ENCODE results near the gene GPRIN2.
A peak's percentile ranks its signal among the peaks of the same experiment; 100 is the strongest.

GPRIN2 gene

DNA sequence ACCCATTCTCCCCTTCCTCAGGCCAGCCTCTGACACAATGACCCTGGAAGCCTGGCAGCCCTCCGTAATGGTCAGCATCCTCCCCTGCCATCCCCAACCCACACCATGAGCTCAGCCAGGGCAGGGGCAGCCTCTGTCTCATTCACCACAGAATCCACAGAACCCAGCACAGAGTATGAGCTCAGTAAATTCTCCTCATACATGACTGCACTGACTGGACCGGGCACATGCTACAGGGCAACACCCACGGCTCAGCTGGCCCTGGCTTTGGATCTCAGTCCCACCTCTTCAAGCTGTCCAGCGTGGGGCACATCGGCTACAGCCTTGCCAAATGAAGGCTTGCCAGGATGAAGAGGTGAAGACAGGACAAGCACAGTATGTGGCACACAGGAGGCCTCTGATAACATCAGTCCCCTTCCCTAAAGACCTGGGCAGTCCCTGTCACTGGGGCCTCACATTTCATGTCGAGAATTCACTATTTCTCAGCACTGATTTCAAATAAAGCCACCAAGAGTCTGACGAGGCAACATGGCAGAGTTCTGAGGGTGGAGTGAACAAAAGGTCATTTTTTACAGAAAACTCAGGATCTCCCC is 7.9 kb downstream of the GPRIN2 start:
- peak in 1 of 2 donors; percentile 0 for DNase-seq

GRCh38 chr10:46547541-46548497 is 8.6 kb downstream of the GPRIN2 start:
- no peak for DNase-seq

DNA sequence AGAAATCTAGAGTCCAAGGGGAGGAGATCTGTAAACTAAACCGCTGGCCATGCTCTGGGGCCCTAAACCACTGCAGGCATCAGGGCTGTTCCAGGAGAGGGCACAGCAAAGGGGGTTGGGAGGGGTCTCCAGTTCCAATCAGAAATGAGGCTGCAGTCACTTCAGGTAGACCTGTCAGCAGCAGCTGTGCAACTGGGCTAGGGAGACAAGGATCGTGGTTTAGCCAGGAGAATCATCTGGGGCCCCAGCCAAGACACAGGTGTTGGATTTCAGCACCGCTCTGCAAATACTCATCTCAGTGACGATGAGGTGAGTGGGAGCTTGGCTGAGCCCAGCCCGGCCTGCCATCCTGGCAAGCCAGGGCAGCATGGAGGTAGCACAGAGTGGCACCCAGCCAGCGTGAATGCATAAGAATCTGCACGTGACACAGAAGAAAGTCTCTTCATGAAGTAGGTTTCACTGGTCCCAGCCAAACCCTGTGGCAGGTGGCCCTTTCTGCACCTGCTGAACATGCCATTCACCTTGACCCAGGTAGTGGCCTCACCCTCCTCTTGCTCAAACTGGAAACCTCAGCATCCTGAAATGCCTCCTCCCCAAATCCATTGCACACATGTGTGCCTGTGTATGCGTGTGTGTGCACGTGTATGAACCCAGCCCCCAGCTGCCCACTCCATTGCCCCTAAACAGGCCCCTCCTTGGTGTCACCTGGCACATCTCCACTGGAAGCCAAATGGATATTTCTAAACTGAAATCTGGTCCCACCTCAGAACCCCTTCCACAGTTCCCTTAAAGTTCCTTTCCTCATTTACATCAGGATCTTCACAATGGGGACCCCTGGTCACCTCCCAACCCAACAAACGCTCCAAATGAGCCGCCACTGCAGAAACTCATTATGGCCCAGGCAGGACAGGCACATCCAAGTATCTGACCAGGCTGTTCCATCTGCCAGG is 9.6 kb downstream of the GPRIN2 start:
- no peak for DNase-seq

DNA sequence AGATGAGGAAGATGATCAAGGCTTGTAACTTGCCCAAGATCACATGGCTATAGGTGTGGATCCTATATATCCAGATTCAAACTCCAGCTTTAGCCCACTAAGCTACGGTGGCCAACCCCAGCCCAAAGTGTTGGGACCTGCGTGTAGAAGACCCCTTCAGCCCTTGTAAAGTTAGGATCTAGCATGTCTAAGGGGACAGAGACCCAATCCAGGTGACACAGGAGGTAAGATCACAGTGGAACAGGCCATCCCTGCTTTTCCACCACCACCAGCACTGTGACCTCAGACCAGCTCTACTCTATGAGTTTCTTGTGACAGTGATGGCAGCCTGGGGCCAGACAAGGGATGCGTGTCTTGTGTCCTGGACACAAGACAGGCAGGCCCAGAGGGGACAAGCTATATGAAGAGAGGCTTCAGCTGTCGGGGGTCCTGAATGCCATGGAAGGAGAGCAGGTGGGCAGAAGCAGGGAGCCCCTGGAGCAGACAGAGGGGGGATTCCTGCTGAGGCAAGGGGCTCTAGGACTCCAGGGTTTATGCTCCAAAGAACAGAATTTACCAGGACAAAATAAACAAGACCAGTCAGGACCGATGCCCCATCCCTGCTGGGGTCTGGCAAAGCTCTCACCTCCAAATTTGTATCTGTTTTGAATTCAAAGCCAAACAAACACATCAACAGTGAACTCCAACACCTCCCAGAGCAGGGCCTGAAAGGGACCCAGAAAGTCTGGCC is 10.4 kb downstream of the GPRIN2 start:
- DNase-seq = no peak

GRCh38 chr10:46544989-46545791 is 11.3 kb downstream of the GPRIN2 start:
- no peak for DNase-seq

DNA sequence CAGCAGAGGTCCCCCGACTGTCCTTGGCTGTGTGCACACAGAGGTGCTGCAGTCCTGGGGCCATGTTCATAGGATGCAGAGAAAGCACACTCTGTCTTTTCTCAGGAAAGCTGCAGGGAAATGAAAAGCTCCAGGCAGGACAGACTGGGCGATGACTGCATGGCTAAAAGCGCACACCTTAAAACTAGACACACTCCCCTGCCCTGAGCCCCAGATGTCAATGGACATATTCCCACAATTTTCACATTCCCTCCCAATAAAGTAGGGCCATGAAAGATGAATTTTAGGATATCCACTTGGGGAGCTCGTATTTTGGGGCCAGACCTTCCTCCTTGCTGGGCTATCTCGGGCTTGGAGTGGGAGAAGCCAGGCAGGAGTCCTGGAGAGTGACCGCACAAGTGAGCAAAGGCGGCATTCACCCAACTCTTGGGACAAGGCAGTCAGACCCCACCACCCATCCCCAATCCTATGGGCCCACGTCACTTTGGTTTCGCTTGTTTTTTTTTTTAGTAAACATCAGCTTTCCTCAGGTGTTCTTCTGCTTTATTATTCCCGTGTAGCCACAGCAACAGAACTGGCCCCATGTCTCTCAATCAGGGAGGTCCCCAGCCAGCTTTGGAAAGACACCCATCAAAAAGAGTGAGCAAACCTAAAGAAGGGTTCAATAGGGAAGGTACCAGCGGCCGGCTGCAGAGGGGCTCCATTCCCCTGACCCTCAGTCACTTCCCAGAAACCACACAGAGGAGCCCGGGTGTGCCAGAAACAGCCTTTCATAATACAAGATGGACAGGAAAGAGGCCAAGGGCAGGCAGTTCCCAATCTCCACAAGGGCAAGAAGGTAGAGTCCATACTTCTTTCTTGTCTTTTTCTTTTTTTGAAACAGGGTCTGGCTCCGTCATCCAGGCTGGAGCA is 12.7 kb downstream of the GPRIN2 start:
- DNase-seq = no peak

DNA sequence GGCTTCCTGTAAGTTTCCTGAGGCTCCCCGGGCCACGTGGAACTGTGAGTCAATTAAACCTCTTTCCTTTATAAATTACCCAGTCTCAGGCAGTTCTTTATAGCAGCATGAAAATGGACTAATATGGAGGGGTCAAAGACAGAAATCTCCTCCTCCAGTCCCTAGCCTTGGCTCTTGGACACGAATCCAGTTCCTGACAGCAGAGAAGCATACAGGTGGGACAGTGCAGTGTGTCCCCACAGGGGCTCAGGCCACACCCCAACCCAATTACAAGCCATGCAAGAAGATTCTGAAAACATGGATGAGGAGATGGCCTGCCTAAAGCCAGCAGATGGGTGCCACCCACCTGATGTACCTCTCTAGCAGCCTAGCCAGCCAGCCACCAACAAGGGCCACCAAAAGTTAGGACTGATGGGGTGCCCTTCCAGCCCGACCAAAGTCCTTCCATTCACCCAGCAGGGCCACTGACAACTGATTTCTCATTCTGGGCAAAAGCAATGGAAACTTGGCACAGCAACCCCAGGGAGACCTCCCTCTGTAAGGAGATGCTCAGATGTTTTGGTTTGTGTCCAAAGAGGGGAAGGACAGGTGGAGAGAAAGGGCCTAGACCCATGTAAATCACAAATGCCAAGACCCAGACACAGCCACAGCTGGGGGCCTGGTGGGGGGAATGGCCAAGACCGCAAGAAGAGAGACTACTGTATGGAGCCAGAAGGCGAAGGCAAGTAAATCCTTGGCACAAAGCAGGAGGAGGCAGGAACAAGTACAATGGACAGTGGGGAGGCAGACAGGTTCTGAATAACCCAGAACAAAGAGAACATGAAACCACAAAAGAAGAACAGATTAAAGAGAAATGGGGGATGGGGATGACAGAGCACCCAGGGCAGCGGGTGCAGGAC is 13.6 kb downstream of the GPRIN2 start:
- no peak for DNase-seq

DNA sequence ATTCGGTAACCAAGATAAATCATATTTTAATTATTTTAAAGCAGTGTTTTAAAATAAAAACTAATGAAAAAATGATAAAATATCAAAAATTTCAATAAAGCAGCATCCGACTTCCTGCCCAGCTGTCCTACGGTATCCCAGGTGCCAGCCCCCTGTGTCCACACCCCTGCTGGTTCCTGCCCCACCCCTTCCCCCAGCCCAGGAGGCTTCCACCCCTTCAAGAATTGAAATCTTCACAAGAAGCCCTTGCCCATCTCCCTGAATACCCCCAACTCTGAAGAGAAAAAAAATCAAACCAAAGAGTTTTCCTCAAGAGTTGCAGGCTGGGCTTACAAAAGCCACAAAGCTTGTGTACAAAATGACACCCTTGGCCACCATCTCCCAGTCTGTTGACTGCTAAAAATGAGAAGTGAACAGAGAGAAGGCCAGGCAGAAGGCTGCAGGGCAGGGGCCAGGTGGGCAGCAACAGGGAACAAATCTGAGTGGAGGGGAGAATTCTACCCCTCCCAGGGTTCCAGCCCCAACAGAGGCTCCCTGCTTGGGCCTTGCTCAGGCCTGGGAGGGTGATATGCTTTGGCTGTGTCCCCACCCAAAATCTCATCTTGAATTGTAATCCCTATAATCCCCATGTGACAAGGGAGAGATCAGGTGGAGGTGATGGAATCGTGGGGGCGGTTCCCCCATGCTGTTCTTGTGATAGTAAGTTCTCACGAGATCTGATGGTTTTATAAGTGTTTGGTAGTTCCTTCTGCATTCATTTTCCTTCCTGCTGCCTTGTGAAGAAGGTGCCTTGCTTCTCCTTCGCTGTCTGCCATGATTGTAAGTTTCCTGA is 14.5 kb downstream of the GPRIN2 start:
- DNase-seq = no peak

DNA sequence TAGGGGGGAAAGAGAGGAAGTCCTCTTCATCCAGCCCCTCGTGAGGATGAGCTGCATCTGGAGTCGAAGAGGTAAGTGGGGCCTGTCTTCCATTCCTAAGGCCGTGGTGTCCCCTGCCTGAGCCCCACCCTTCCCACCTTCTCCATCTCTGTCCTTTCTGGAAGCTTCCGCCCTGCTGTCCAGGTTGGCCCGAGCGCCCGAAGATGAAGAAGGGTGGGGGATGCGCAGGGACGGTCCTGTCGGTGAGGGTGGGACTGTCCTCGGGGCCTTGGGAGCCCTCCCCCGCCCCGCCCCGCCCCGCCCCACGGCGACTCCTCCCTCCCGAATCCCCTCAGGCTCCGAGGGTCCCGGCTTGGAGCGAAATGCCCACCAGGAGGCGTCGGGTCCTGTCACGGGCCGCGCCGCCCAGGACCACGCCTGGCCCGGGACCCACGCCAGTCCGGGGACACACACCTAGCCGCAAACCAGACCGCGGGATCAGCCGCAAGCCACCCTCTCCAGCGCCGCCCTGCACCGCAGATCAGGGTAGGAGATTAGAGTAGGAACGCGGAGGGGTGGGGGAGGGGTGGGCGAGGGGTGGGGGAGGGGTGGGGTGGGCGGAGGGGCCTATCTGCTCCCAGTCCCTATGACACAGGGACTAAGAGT is 15.3 kb downstream of the GPRIN2 start:
- no peak for DNase-seq

DNA sequence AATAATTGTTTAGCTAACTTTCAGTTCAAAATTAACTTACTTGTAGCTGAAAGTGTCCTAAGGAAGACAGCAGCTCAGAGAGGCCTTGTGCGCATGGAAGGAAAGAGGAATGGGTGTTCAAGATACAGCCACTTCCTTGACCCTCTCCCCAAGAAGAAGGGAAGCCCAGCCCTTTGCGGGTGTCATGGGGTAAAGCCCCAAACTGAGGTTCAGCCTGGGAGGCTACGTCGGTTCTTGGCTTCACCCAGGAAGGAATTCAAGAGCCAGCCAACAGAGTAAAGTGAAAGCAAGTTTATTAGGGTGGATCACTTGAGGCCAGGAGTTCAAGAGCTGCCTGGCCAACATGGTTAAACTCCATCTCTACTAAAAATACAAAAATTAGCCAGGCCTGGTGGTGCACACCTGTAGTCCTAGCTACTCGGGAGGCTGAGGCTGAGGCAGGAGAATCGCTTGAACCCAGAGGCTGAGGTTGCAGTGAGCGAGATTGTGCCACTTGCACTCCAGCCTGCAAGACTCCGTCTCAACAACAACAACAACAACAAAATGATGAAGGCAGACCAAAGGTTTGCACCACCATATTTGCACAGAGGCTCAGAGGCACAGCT is 15.9 kb downstream of the GPRIN2 start:
- DNase-seq = no peak

DNA sequence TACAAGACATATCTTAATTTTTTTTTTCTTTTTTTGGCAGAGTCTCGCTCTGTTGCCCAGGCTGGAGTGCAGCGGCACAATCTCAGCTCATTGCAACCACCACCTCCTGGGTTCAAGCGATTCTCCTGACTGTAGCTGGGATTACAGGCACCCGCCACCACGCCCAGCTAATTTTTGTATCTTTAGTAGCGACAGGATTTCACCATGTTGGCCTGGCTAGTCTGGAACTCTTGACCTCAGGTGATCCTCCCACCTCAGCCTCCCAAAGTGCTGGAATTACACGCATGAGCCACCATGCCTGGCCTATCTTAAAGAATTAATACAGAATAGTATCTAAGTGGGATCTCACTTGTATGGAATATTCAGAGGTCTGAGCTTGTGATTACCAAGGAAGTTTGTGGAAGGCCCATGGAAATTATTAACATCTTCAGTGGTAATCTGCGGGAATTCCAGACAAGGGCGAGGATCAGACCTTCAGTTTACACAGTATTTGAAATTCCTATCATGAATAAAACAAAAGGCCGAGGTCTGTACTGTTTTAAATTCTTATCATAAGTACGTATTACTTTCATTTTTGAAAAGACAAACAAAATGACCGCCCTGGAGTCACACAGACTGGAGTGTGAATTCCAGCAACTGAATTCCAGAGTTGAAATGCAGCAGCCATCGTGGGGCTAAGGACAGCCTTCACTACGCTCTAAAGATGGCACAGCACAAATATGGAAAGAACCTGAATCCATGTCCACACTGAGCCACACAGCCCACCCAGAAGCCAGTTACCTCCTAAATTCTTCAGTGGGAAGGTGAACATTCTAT is 16.7 kb downstream of the GPRIN2 start:
- DNase-seq = no peak

GRCh38 chr10:46538717-46539426 is 17.6 kb downstream of the GPRIN2 start:
- DNase-seq = no peak

GRCh38 chr10:46538155-46538554 is 18.3 kb downstream of the GPRIN2 start:
- no peak for DNase-seq

- no peak for DNase-seq
Observed at GRCh38 chr10:46537309-46537708, 19.1 kb downstream of the GPRIN2 start.

GRCh38 chr10:46536781-46537180 is 19.7 kb downstream of the GPRIN2 start:
- DNase-seq = no peak

- DNase-seq = no peak
Observed at GRCh38 chr10:46536171-46536570, 20.3 kb downstream of the GPRIN2 start.

All from activated CD4-positive, alpha-beta T cell treated with anti-CD3 and anti-CD28 coated beads for 4 hours (primary cell).